HepG2 (cell line): ENCODE data around the gene SRXN1.
A peak's percentile ranks its signal among the peaks of the same experiment; 100 is the strongest.

Experiments
- CBFB ChIP-seq: sonication (generic); formaldehyde crosslinking; IDR thresholded peaks from 2 replicates; pipeline ENCODE4 v1.4.0; 2020; ENCODE audit warnings: missing genetic modification reagents
- POLR2A ChIP-seq, 2 experiments: IDR thresholded peaks; 2 replicates each; pipeline ENCODE4 v1.6.1; 2011; ENCODE audit warnings: low read depth in 2 of 2, low read length in 2 of 2, mild to moderate bottlenecking in 1 of 2, moderate library complexity in 1 of 2; ENCODE audit not compliant: insufficient read depth in 1 of 2
- ZFP36 ChIP-seq: fragments of 150-350 bp; IDR thresholded peaks from 2 replicates; pipeline ENCODE4 v1.6.1; 2018; ENCODE audit warnings: borderline replicate concordance, low read length, low read depth; ENCODE audit not compliant: partially characterized antibody

DNA sequence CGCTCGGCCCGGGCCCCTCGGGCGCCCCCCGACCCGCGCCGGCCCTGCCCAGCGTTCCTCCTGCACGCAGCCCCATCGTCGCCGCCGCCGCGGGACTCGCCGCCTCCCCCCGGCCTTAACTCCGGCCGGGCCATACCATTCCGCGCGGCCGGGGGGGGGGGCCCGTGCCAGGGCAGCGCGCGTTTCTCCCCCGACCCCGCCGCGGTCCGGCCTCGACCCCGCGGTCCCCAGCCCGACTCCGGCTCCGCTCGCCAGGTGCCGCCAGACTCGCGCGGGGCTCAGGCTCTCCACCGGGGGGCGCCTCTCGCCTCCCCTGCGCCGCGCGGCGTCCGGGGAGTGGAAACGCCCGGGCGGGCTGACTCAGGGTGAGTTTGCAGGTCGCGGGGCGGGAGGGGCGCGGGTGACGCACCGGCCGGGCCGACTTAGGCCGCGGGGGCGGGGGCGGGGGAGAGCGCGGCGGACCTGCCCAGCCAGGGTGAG is at the start of gene SRXN1:
- TF ChIP-seq ZFP36 (no peak), POLR2A (IDR thresholded peaks at IDR 0.05; ENCODE audit: insufficient read depth in 1 of 2, low read depth in 2 of 2, low read length in 2 of 2) (peak in 1 of 2 experiments; percentile 62; a peak in 1 of 4 replicates), CBFB (CRISPR knock-in tag) (no peak; the same call in 1 of the 2 replicates)
